CD4-positive, alpha-beta memory T cell (primary cell): ENCODE results near the gene ACO1. TPM values are rescaled to one million over a fixed set of nuclear protein-coding genes. Genes with fewer than 3 reads are reported as not detected.

ENCODE experiments used
- CTCF ChIA-PET: fragments of 350-600 bp; sonication (Branson Sonifier 250); formaldehyde crosslinking; loops from one replicate; lab custom pipeline; 2021; ENCODE audit warnings: inconsistent platforms; ENCODE audit not compliant: partially characterized antibody; lab: Charles Lee
- POLR2A ChIA-PET: fragments of 350-600 bp; sonication (Branson Sonifier 250); formaldehyde crosslinking; loops from one replicate; lab custom pipeline; 2021; ENCODE audit not compliant: partially characterized antibody; lab: Charles Lee
- DNase-seq, 5 donors: peaks; one replicate each; pipeline versions ENCODE4 v3.0.0 to v3.0.0-alpha.2; 2020 to 2022; ENCODE audit warnings: mixed read lengths in 1 of 5
- H3K27ac ChIP-seq: one replicate; pipeline ENCODE4 v1.7.0; 2013; ENCODE audit warnings: low read depth, low read length
- H3K27me3 ChIP-seq: 2 replicates; pipeline ENCODE4 v1.7.0; 2013; ENCODE audit warnings: mild to moderate bottlenecking, low read length, moderate library complexity; ENCODE audit not compliant: insufficient read depth
- H3K36me3 ChIP-seq: 2 replicates; pipeline ENCODE4 v1.7.0; 2013; ENCODE audit warnings: mild to moderate bottlenecking, low read length, moderate library complexity; ENCODE audit not compliant: insufficient read depth
- H3K4me1 ChIP-seq: 2 replicates; pipeline ENCODE4 v1.7.0; 2013; ENCODE audit warnings: mild to moderate bottlenecking, low read length, moderate library complexity; ENCODE audit not compliant: insufficient read depth
- H3K4me3 ChIP-seq, 2 donors: one replicate each; pipeline ENCODE4 v1.7.0; 2013; ENCODE audit warnings: low read length in 2 of 2, mild to moderate bottlenecking in 1 of 2
- H3K9me3 ChIP-seq, 2 donors: one replicate each; pipeline ENCODE4 v1.7.0; 2013; ENCODE audit warnings: low read length in 2 of 2, control low read depth in 1 of 2; ENCODE audit not compliant: control insufficient read depth in 1 of 2
- H3K27ac Mint-ChIP-seq, 7 donors: one replicate each; pipeline ENCODE4 v1.8.0; 2020 to 2021; ENCODE audit warnings: mixed read lengths in 7 of 7, mild to moderate bottlenecking in 6 of 7, inconsistent platforms in 3 of 7, moderate library complexity in 3 of 7
- H3K27me3 Mint-ChIP-seq, 2 donors: one replicate each; pipeline ENCODE4 v1.8.0; 2020 to 2021; ENCODE audit warnings: mixed read lengths in 2 of 2
- H3K36me3 Mint-ChIP-seq, 2 donors: one replicate each; pipeline ENCODE4 v1.8.0; 2020 to 2021; ENCODE audit warnings: mixed read lengths in 2 of 2, inconsistent platforms in 1 of 2, mild to moderate bottlenecking in 1 of 2
- H3K4me1 Mint-ChIP-seq, 4 donors: one replicate each; pipeline ENCODE4 v1.8.0; 2020 to 2021; ENCODE audit warnings: mixed read lengths in 4 of 4, mild to moderate bottlenecking in 1 of 4
- H3K4me3 Mint-ChIP-seq, 8 donors: one replicate each; pipeline ENCODE4 v1.8.0; 2020 to 2021; ENCODE audit warnings: mixed read lengths in 8 of 8, mild to moderate bottlenecking in 7 of 8, moderate library complexity in 6 of 8, inconsistent platforms in 3 of 8
- H3K9me3 Mint-ChIP-seq, 8 donors: one replicate each; pipeline ENCODE4 v1.8.0; 2020 to 2021; ENCODE audit warnings: mixed read lengths in 8 of 8, mild to moderate bottlenecking in 5 of 8, inconsistent platforms in 3 of 8, moderate library complexity in 1 of 8
- intact Hi-C: fragments of 100-400 bp; cut with micrococcal nuclease; formaldehyde crosslinking; loops from one replicate; pipeline ENCODE4 v1.15.1; 2023
- polyA plus RNA-seq, 2 donors: library from polyadenylated mRNA; unstranded; fragments of 300-500 nt; fragmentation: Illumina TruSeq; gene quantifications; one replicate each; pipeline ENCODE4 v1.2.3, GENCODE V29; 2021
- total RNA-seq, 2 experiments: library from RNA; stranded (reverse); gene quantifications; one replicate each; pipeline ENCODE4 v1.2.3, GENCODE V29; 2021

ACO1 gene
- total RNA-seq: 1 to 10 TPM; 7.9 to 9.1 TPM
- 10 to 100 TPM in 1 of 2 donors, 1 to 10 TPM in 1; 9.2 to 11.9 TPM for polyA plus RNA-seq

DNA sequence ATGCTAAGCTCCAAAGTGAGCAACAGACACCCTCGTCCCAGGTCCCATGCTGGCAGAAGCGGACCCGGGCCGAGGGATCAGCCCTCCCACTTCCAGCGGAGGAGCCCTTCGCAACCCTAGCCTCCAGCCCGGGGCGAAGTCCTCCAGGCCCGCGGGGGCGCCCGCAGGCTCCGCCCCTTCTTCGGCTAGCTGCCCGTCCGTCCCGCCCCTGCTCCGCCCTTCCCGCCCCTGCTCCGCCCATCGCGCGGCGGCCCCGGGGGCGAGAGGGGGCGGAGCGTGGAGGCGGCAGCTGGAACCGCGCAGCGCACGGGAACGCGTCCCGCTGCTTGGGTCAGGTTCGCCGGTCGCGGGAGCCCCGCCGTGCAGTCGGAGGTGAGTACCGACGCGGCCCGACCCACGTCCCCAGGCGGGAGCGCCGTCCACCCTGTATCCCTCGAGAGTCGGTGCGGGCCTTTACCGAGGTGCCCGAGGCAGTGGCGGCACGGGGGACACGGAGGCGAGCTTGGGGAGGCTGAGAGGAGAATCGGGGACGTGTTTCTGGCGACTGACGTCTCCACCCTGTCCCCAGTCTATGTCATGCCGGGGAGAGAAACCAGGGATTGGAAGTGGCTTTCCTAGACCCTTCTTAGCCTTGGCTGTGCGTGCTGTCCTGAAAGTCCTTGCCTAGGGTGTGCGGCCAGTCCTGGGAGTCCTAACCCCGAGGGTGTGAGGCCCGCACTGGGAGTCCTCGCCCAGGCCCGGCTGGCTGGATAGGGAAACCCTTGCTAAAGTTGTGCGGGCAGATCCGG lies at the start of gene ACO1:
TSS of gene ACO1 (plus strand) at position 280 of the 788 bp plus-strand sequence. CDS start 20,864 bp downstream, outside the sequence.
- Histone ChIP-seq H3K27me3 (no peaks in the 10 kb centered on the region), H3K9me3 (no peaks in the 10 kb centered on the region), H3K27ac (peak within 1 kb of the TSS; percentile 55), H3K4me1 (peaks cover 20% of the 10 kb centered on the region), H3K4me3 (peak within 1 kb of the TSS; percentile 79 to 91), H3K36me3 (no peaks in the 10 kb centered on the region)
- ChIA-PET POLR2A (interaction anchor here (0.9 to 3.4 kb wide), 4 partner anchors 141 to 189 kb away, joined by 3 to 35 read pairs (median 27); partner anchors contain the start of genes NDUFB6, RIGI, SMIM27 and TOPORS), CTCF (interaction anchor here (1.2 to 5.0 kb wide), 10 partner anchors 9 to 195 kb away, joined by 3 to 100 read pairs (median 9); partner anchors contain the start of genes NDUFB6 and RIGI)
- Mint-ChIP-seq H3K9me3 (peaks cover 0 to 2% (median 0%) of the 10 kb centered on the region in 8 donors), H3K27me3 (peaks cover 3 to 7% of the 10 kb centered on the region in 2 donors), H3K36me3 (no peaks in the 10 kb centered on the region), H3K4me1 (peaks cover 12 to 20% (median 17%) of the 10 kb centered on the region in 4 donors), H3K4me3 (peak within 1 kb of the TSS; percentile 81 to 90 (median 88)), H3K27ac (peak within 1 kb of the TSS in 6 of 7 donors; percentile 3 to 83 (median 58))
- DNase-seq: peak; percentile 77 to 89 (median 84)
- intact Hi-C loops: loop anchor here (1.0 kb wide), 4 partner anchors 142 to 617 kb away; partner anchors contain the start of genes APTX, RIGI, SMIM27 and TOPORS

DNA sequence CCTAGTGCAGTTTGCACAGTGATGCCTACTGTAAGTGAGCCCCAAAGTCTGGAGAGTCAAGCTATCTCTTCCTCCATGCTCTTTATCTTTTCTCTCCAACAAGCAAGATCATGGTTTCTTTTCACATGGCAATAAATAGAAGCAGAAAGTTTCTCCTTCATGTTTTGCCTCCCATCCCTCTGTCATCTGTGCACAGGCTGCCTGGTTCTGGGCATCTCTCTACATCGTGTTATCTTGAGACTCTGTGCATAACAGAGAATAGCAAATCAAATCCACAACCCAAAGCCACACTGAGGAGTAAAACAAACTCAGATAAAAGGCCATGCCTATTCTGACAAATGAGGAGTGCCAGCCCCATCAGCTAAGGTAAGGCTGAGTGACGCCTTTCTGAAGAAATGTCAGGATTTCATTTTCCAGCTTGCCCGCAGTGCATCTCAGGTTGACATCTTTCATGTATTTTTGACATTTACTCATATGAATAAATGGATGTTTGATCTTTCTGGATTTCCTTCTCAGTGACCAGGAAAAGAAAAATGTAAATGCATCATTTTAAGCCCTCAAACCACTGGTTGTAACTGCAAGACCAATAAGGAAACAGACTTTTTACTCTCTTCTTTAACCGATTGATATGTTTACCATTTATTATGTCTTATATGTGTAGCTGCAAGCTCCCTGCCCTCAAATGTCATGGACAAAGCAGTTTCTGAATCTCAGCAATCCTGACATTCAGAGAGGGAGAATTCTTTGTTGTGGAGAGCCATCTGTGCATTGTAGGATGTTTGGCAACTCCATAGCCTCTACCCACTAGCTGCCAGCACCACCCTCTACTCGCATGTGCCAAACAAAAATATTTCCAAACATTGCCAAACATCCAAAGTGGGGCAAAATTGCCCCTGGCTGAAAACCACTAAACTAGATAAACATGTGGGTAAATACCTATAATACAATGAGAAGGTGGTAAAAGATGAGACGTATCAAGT lies 49.2 kb upstream of the ACO1 start:
- H3K4me3 ChIP-seq: no peak overlapping the region
- ChIA-PET CTCF (no interaction called here), POLR2A (no interaction called here)
- no peak overlapping the region for H3K27ac ChIP-seq
- no peak overlapping the region for H3K4me3 Mint-ChIP-seq
- H3K36me3 ChIP-seq: no peaks in the 10 kb centered on the region
- H3K36me3 Mint-ChIP-seq: no peaks in the 10 kb centered on the region
- peaks cover 4 to 5% of the 10 kb centered on the region in 2 donors for H3K27me3 Mint-ChIP-seq
- H3K9me3 ChIP-seq: no peaks in the 10 kb centered on the region
- H3K27me3 ChIP-seq: no peaks in the 10 kb centered on the region
- intact Hi-C loops: no loop called here
- no peak overlapping the region for H3K27ac Mint-ChIP-seq
- DNase-seq: no peak
- no peaks in the 10 kb centered on the region for H3K4me1 ChIP-seq
- no peaks in the 10 kb centered on the region for H3K4me1 Mint-ChIP-seq
- no peaks in the 10 kb centered on the region for H3K9me3 Mint-ChIP-seq

DNA sequence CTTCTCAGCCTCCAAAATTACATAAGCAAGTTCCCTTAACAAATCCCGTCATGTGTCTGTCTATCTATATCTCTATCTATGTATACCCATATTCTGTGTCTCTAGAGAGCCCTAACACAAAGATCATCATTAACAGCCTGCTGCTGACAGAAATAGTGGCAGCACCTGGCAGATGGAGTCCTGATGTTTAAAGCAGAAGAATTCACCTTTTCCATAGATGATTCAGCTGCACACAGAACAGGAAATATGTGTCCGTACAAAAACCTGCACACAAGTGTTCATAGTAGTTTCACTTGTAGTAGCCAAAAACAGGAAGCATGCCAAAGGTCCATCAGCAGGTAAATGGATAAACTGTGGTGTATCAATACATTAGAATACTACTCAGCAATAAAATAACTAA lies 45.0 kb upstream of the ACO1 start:
- no peak for DNase-seq
- CTCF ChIA-PET: interaction anchor here (1.5 to 2.1 kb wide), 2 partner anchors 12 to 241 kb away, joined by 3 to 6 read pairs; no protein-coding TSS in a partner anchor
- H3K27me3 Mint-ChIP-seq: peaks cover 2 to 5% of the 10 kb centered on the region in 2 donors
- no peak overlapping the region for H3K27ac Mint-ChIP-seq
- intact Hi-C loops: no loop called here
- H3K27me3 ChIP-seq: no peaks in the 10 kb centered on the region
- no peaks in the 10 kb centered on the region for H3K36me3 ChIP-seq
- H3K4me3 Mint-ChIP-seq: no peak overlapping the region
- no peaks in the 10 kb centered on the region for H3K9me3 ChIP-seq
- H3K4me3 ChIP-seq: no peak overlapping the region
- POLR2A ChIA-PET: no interaction called here
- peaks cover 2 to 14% (median 11%) of the 10 kb centered on the region in 4 donors for H3K4me1 Mint-ChIP-seq
- H3K9me3 Mint-ChIP-seq: no peaks in the 10 kb centered on the region
- H3K36me3 Mint-ChIP-seq: no peaks in the 10 kb centered on the region
- no peak overlapping the region for H3K27ac ChIP-seq
- H3K4me1 ChIP-seq: peaks cover 13% of the 10 kb centered on the region

DNA sequence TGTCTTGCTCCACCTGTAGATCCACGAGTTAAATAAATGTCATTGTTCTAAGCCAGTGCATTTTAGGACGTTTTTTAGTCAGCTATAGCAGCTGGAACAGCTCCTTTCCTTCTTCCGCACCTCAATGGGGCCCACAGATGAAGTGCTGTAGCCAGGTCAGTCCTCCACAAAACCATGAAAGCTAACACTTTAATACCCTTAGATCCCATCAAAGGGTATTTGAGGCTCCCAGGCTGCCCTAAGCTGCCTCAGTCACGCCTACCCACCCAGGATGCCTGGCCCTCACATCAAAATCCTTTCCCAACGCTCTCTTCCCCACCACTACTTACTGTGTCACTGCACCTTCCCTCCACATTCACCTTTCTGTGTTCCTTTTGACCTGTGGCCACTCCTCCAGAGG lies 44.1 kb upstream of the ACO1 start:
- H3K4me3 ChIP-seq: no peak overlapping the region
- peaks cover 2 to 22% (median 18%) of the 10 kb centered on the region in 4 donors for H3K4me1 Mint-ChIP-seq
- no peaks in the 10 kb centered on the region for H3K36me3 ChIP-seq
- H3K27me3 ChIP-seq: no peaks in the 10 kb centered on the region
- no peaks in the 10 kb centered on the region for H3K9me3 ChIP-seq
- no peak overlapping the region for H3K27ac Mint-ChIP-seq
- H3K9me3 Mint-ChIP-seq: no peaks in the 10 kb centered on the region
- H3K4me1 ChIP-seq: peaks cover 18% of the 10 kb centered on the region
- ChIA-PET POLR2A (no interaction called here), CTCF (interaction anchor here (1.5 to 2.1 kb wide), 2 partner anchors 13 to 240 kb away, joined by 3 to 6 read pairs; no protein-coding TSS in a partner anchor)
- no peaks in the 10 kb centered on the region for H3K36me3 Mint-ChIP-seq
- no peak overlapping the region for H3K4me3 Mint-ChIP-seq
- no peak for DNase-seq
- H3K27ac ChIP-seq: no peak overlapping the region
- peaks cover 2 to 3% of the 10 kb centered on the region in 2 donors for H3K27me3 Mint-ChIP-seq
- intact Hi-C loops: no loop called here

DNA sequence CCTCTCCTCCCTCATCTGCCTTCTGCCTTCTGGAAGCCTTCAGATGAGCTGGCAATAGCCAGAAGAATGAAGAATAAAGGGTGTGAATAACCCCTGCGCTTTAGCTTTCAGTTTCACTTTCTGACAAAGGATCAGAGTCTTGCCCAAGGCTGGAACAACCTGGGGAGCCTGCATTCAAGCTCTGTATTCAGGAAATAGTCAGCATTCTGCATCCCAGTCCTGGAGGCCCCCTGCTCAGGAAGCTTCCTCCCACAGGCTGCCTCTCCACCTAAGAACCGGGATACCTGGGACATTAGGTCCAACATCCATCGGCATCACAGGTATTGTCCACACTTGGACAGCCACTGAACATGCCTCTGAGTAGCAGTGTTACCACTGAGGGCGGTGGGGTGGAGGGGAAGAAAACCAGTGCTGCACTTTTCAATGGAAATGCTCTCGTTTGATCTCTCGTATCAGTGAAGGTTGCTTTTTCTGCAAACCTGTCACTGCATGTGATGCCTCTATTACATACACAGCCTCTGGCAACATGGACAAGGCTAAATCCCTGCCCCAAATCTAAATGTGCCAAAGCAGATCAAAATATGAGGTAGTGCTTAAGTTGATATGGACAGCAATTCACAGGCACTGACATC lies 39.8 kb upstream of the ACO1 start:
- intact Hi-C loops: no loop called here
- CTCF ChIA-PET: no interaction called here

DNA sequence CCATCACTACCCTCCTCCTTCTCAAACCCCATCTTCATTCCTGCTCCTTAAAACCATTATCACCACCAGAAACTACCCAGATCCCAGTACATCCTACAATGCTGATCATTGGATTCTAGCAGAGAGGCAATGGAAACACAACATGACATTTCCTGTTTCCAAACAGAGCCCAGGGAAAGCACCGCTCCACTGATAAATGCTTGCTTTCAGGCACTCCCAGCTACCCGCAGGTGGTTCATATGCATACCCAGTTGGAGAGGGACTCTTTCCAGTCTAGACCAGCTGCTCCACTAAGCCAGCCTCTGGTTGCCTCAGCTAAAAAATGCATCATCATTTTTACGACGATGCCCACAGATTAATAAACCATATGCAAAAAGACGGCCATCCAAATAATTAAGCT lies 39.2 kb upstream of the ACO1 start:
- peaks cover 0 to 3% of the 10 kb centered on the region in 2 donors for H3K27me3 Mint-ChIP-seq
- H3K27me3 ChIP-seq: no peaks in the 10 kb centered on the region
- intact Hi-C loops: no loop called here
- ChIA-PET POLR2A (no interaction called here), CTCF (no interaction called here)
- peaks cover 18% of the 10 kb centered on the region for H3K4me1 ChIP-seq
- no peaks in the 10 kb centered on the region for H3K36me3 Mint-ChIP-seq
- H3K27ac ChIP-seq: no peak overlapping the region
- H3K36me3 ChIP-seq: no peaks in the 10 kb centered on the region
- H3K9me3 Mint-ChIP-seq: no peaks in the 10 kb centered on the region
- peak overlapping the region in 2 of 8 donors; percentile 8 to 20 for H3K4me3 Mint-ChIP-seq
- H3K9me3 ChIP-seq: no peaks in the 10 kb centered on the region
- no peak overlapping the region for H3K4me3 ChIP-seq
- H3K27ac Mint-ChIP-seq: peak overlapping the region in 1 of 7 donors; percentile 14
- DNase-seq: no peak
- H3K4me1 Mint-ChIP-seq: peaks cover 2 to 22% (median 18%) of the 10 kb centered on the region in 4 donors

More for the DNA sequence above, 39.8 kb upstream of the ACO1 start:
- Mint-ChIP-seq H3K4me3 (peak overlapping the region in 7 of 8 donors; percentile 14 to 70 (median 41)), H3K4me1 (peaks cover 2 to 22% (median 18%) of the 10 kb centered on the region in 4 donors), H3K36me3 (no peaks in the 10 kb centered on the region), H3K9me3 (no peaks in the 10 kb centered on the region), H3K27ac (peak overlapping the region in 1 of 7 donors; percentile 62), H3K27me3 (peaks cover 0 to 3% of the 10 kb centered on the region in 2 donors)
- no peak for DNase-seq
- POLR2A ChIA-PET: no interaction called here
- no peaks in the 10 kb centered on the region for H3K27me3 ChIP-seq
- no peak overlapping the region for H3K4me3 ChIP-seq
- H3K36me3 ChIP-seq: no peaks in the 10 kb centered on the region
- H3K4me1 ChIP-seq: peaks cover 18% of the 10 kb centered on the region
- no peaks in the 10 kb centered on the region for H3K9me3 ChIP-seq
- H3K27ac ChIP-seq: no peak overlapping the region
